ENCODE results near the gene NTN1.
"Not testable (repeated sequence)": the region's sequence is repeated elsewhere in the genome, so short reads cannot be mapped to it uniquely, and the experiment has no call there.

The NTN1 gene

GRCh38 chr17:9021158-9021991, at the start of gene NTN1:
TSS of gene NTN1 (plus strand) at chr17:9021510. CDS start at chr17:9022374, 864 bp downstream.
- peak; percentile 59 for DNase-seq (ENCODE audit: low spot score)

GRCh38 chr17:8975091-8975725, 46.1 kb upstream of the NTN1 start:
- no peak for DNase-seq (ENCODE audit: low spot score)

GRCh38 chr17:8976638-8977037, 44.7 kb upstream of the NTN1 start:
- no peak for DNase-seq (ENCODE audit: low spot score)

GRCh38 chr17:8979715-8980114, 41.6 kb upstream of the NTN1 start:
- DNase-seq (ENCODE audit: low spot score) = no peak

- no peak for DNase-seq (ENCODE audit: low spot score)
Observed at GRCh38 chr17:8981443-8981842, 39.9 kb upstream of the NTN1 start.

GRCh38 chr17:8984225-8984624, 37.1 kb upstream of the NTN1 start:
- not testable (repeated sequence) for DNase-seq (ENCODE audit: low spot score)

- DNase-seq (ENCODE audit: low spot score) = no peak
Observed at GRCh38 chr17:8985054-8985701, 36.1 kb upstream of the NTN1 start.

- DNase-seq (ENCODE audit: low spot score) = no peak
Observed at GRCh38 chr17:8986295-8986694, 35.0 kb upstream of the NTN1 start.

- DNase-seq (ENCODE audit: low spot score) = not testable (repeated sequence)
Observed at GRCh38 chr17:8988263-8988935, 32.9 kb upstream of the NTN1 start.

GRCh38 chr17:8991514-8992285, 29.6 kb upstream of the NTN1 start:
- DNase-seq (ENCODE audit: low spot score) = no peak

GRCh38 chr17:8994319-8994718, 27.0 kb upstream of the NTN1 start:
- DNase-seq (ENCODE audit: low spot score) = peak; percentile 57

GRCh38 chr17:8995711-8996110, 25.6 kb upstream of the NTN1 start:
- no peak for DNase-seq (ENCODE audit: low spot score)

GRCh38 chr17:8997994-8998628, 23.2 kb upstream of the NTN1 start:
- no peak for DNase-seq (ENCODE audit: low spot score)

- DNase-seq (ENCODE audit: low spot score) = no peak
Observed at GRCh38 chr17:9001559-9001958, 19.8 kb upstream of the NTN1 start.

GRCh38 chr17:9002227-9002605, 19.1 kb upstream of the NTN1 start:
- DNase-seq (ENCODE audit: low spot score) = no peak

- DNase-seq (ENCODE audit: low spot score) = no peak
Observed at GRCh38 chr17:9002606-9003354, 18.5 kb upstream of the NTN1 start.

GRCh38 chr17:9003355-9004131, 17.8 kb upstream of the NTN1 start:
- no peak for DNase-seq (ENCODE audit: low spot score)

- no peak for DNase-seq (ENCODE audit: low spot score)
Observed at GRCh38 chr17:9004132-9004960, 17.0 kb upstream of the NTN1 start.

GRCh38 chr17:9004961-9005285, 16.4 kb upstream of the NTN1 start:
- no peak for DNase-seq (ENCODE audit: low spot score)
